ENCODE results near the gene TRIM17.

TRIM17 gene

GRCh38 chr1:228378090-228378872 lies 38.4 kb downstream of the TRIM17 start:
- peak; percentile 27 for DNase-seq (ENCODE audit: low read depth)

GRCh38 chr1:228377664-228378089 lies 39.0 kb downstream of the TRIM17 start:
- no peak for DNase-seq (ENCODE audit: low read depth)

DNA sequence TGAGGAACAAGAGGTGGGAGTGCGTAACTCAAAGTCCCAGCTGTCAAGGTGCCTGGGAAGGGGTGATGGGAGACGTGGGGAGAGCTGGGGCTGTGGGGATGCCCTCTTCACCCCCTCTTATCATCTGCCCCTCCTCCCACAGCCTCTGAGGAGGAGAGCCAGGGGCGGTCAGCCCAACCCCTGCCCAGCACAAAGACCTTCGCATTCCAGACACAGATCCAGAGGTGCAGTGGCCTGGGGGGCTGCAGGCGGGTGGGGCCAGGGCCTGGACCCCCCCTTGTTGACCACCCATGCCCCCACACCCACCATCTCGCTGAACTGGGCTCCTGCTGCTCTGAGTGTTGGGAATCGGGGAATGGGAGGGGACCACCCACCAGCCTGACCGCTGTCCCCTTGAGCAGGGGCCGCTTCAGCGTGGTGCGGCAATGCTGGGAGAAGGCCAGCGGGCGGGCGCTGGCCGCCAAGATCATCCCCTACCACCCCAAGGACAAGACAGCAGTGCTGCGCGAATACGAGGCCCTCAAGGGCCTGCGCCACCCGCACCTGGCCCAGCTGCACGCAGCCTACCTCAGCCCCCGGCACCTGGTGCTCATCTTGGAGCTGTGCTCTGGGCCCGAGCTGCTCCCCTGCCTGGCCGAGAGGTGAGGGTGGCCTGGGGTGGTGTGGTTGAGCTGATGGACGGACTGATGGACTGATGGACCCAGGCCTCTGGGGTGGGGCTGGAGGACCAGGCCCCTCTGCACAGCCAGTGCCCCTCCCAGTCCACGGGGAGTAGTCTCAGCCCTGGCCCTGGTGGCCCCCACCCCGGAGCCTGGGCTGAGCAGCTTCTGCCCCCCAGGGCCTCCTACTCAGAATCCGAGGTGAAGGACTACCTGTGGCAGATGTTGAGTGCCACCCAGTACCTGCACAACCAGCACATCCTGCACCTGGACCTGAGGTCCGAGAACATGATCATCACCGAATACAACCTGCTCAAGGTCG lies 39.7 kb downstream of the TRIM17 start:
- DNase-seq (ENCODE audit: low read depth), result no peak

DNA sequence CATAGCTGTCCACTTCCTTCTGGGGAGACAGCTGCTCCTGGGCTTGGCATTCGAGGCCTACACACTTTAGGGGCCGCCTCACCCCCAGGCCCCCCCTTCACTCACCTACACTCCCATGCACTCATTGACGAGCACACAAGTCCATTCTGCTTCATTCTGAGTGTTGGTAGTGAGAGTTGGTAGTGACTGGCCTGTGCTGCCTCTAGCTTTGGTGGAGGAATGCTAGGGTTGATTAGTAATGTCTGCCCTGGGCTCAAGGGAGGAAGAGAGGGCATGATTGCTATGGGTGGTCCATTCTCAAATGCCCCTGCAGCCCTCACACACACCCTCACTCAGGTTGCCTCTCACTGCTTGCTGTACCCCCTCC lies 40.4 kb downstream of the TRIM17 start:
- no peak for DNase-seq (ENCODE audit: low read depth)

GRCh38 chr1:228375578-228376261 lies 40.9 kb downstream of the TRIM17 start:
- DNase-seq (ENCODE audit: low read depth), result no peak

DNA sequence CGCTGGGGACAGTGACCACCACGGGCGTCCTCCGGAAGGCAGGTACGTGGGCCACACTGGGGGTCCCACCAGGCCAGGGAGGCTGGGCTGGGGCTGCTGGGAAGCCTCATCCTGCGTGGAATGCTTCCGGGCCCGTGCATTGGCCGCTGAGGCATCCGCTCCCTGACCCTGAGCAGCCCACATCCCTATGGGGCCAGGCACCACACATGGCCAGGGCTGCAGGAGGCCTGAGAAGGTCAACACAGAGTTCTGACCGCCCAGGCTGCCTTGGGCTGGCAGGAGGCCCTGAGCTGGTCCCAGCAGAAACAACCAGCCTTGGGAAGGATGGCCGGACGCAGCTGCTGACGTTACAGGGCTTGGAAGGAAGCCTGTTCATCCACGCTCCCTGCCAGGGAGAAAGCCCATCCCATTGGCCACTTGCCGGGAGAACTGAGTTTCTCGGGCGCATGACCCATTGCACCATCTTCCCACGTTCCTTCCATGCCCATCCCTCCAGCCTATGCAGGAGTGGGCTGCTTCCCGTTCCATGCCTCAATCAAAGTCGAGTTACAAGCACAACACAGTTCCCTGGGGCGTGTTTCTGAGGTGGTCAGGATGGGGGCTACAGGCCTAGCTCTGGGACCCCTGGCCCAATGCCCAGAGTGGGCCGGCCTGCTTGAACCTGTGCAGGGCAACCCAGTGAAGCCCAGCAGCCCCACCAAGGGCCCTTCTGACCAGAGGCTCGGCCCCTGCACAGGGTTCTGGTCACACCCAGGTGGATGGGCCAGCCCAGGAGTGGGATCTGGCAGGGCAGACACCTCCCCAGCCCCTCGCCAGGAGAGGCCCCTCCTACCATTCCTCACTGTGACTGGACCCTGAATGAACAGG lies 41.7 kb downstream of the TRIM17 start:
- no peak for DNase-seq (ENCODE audit: low read depth)

DNA sequence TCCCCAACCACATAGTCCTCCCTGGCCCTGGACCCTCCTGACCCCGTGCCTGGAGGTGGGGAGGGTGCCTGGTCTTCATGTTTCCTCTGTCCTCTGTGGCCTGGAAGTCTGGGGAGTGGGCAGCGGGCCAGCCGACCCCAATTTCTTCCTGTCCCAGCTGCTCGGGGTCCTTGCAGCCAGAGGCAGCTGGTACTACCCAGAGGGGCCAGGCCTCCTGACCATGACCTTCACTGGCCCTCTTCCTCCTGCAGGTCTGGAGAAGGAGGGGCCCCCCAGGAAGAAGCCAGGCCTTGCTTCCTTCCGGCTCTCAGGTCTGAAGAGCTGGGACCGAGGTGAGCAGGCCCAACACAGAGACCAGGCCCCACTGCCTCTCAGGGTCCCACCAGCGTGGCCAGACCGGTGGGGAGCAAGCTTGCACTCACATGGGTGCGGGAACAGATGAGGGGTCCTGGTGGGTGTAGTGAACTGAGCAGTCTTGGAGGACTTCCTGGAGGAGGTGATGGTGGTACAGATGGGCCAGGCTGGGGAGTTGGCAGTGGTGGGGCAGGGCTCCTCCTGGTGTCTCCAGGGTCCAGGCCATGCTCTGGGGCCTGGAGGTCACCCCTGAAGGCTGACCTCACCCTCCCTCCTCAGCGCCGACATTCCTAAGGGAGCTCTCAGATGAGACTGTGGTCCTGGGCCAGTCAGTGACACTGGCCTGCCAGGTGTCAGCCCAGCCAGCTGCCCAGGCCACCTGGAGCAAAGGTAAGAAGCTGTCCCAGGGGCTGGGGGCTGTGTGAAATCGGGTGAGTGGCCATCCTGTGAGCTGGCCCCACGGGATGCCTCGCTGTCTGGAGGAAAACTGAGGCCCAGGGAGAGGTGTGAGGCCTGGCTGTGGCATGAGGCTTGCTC lies 42.7 kb downstream of the TRIM17 start:
- DNase-seq (ENCODE audit: low read depth), result no peak

- no peak for DNase-seq (ENCODE audit: low read depth)
Measured at GRCh38 chr1:228373004-228373680, 43.5 kb downstream of the TRIM17 start.

DNA sequence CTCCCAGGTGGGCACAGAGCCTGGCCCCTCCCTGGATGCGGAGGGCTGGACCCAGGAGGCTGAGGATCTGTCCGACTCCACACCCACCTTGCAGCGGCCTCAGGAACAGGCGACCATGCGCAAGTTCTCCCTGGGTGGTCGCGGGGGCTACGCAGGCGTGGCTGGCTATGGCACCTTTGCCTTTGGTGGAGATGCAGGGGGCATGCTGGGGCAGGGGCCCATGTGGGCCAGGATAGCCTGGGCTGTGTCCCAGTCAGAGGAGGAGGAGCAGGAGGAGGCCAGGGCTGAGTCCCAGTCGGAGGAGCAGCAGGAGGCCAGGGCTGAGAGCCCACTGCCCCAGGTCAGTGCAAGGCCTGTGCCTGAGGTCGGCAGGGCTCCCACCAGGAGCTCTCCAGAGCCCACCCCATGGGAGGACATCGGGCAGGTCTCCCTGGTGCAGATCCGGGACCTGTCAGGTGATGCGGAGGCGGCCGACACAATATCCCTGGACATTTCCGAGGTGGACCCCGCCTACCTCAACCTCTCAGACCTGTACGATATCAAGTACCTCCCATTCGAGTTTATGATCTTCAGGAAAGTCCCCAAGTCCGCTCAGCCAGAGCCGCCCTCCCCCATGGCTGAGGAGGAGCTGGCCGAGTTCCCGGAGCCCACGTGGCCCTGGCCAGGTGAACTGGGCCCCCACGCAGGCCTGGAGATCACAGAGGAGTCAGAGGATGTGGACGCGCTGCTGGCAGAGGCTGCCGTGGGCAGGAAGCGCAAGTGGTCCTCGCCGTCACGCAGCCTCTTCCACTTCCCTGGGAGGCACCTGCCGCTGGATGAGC lies 44.3 kb downstream of the TRIM17 start:
- no peak for DNase-seq (ENCODE audit: low read depth)

- no peak for DNase-seq (ENCODE audit: low read depth)
Measured at GRCh38 chr1:228371741-228372182, 44.9 kb downstream of the TRIM17 start.

- no peak for DNase-seq (ENCODE audit: low read depth)
Measured at GRCh38 chr1:228370941-228371740, 45.5 kb downstream of the TRIM17 start.

GRCh38 chr1:228370439-228370940 lies 46.2 kb downstream of the TRIM17 start:
- DNase-seq (ENCODE audit: low read depth), result no peak

DNA sequence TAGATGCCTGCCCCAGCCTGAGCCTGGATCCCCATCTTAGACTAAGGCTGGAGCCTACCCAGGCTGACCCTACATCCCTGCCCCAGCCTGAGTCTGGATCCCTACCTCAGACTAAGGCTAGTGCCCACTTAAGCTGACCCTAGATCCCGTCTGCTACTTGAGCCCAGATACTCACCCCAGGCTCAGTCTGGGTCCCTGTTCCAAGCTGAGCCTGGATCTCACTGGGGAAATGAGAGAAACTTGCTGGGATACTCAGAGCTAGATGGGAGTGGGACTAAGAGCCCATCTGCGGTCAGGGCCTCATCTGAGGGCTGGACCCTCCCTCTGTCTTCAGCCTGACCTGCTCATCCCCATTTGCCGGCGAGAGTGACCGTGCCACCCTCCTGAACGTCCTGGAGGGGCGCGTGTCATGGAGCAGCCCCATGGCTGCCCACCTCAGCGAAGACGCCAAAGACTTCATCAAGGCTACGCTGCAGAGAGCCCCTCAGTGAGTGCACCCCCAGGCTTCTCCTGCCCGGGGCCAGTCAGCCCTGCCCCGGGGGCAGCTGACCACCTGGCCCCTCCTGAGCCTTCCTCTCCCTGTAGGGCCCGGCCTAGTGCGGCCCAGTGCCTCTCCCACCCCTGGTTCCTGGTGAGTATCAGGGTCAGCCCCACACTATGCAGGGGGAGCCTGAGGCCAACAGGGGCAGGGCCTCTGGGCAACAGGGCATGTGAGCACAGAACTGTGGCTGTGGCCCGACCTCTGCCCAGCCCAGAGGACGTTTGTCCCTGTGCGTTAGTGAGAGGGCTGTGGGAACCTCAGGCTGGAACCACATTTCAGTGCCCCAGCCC lies 46.8 kb downstream of the TRIM17 start:
- DNase-seq (ENCODE audit: low read depth), result no peak

- DNase-seq (ENCODE audit: low read depth), result no peak
Measured at GRCh38 chr1:228368801-228369607, 47.7 kb downstream of the TRIM17 start.

- no peak for DNase-seq (ENCODE audit: low read depth)
Measured at GRCh38 chr1:228367798-228368791, 48.6 kb downstream of the TRIM17 start.
